GM18868 (cell line): ENCODE data around the gene ESR2.
"Not testable (repeated sequence)": the region's sequence is repeated elsewhere in the genome, so short reads cannot be mapped to it uniquely, and the experiment has no call there.

Experiments
- ATAC-seq: cut with Tn5 transposase; IDR thresholded peaks from one replicate; pipeline ENCODE4 v1.9.1; 2021; ENCODE audit warnings: mild to moderate bottlenecking, moderate library complexity; ENCODE audit not compliant: unreplicated experiment

ESR2 gene

DNA sequence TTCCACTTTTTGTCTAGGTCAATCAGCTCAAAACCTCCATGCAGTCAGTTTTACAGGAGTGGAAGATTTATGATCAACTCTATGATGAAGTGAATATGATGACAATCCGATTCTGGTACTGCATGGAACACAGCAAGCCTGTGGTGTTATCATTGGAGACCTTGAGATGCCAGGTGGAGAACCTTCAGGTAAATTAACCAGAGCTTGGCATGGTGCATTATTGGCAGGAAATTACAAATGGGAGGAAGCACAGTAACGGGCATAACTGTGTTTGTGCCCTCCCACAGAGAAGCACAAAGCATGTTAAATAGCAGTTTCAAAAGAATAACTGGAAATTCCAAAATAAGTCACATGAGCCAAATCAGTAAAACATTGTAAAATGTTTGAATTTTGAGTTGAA is 135.6 kb downstream of the ESR2 start:
- ATAC-seq, result no peak

DNA sequence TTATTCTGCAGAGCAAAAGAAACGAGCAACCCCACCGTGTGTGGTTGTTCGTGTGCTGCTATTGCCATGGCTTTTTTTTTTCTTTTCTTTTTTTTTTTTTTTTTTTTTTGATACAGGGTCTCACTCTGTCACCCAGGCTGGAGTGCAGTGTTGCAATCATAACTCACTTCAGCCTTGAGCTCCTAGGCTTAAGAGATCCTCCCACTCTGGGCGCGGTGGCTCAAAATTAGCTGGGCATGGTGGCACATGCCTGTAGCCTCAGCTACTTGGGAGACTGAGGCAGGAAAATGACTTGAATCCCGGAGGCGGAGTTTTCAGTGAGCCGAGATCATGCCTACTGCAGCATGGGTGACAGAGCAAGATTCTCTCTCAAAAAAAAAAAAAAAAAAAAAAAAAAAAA is 144.2 kb downstream of the ESR2 start:
- ATAC-seq, result no peak

DNA sequence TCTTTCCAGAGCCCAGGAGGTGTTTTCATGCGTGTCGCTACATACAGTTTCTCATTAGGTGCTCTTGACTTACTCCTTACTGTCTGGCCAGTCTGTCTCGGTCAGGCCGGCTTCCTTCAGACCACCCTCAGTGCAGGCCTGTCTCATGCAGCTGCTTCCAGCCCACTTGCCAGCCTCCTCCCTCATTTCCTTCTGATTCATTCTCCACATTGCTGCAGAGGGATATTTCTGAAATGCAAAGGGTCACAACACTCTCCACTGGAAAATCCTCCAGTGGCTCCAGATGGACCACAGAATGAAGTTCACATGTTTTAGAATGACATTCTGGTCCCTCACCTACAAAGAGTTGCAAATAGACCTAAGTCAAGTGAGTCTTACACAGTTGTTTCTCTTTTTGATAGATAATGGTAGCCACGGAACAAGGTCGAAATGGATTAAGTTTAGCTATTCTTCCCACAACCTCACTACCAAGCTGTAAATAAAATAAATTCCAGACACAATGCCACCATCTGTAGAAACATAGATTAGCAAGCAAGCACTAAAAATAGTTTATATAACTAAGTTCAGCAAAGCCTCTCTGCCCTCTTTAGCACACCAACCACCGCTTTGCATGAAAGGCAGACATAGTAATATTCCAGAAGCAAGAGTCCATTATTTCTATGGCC is 146.9 kb downstream of the ESR2 start:
- no peak for ATAC-seq

DNA sequence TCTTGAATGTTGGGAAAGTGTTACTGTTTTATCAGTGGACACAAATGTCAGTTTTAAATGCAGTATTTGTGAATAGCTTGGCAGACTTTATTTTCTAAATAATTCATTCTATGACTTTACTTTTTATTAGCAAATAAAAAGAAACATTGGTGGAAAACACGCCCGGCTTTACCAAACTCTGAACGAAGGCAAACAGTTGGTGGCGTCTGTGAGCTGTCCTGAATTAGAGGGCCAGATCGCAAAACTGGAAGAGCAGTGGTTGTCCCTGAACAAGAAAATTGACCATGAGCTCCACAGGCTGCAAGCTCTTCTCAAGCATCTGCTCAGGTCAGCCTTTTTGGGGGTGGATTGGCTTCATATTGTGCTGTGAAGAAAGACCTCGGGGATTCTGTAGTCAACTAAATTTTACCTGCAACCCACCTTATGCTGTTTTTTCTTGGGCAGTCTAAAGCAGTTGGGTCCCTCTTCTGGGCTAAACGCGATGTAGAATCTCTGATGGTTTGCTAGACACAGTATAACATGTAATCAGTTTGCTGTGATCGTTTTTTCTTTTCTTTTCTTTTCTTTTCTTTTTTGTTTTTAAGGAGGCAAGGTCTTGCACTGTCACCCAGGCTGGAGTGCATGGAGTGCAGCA is 156.4 kb downstream of the ESR2 start:
- ATAC-seq, result no peak

DNA sequence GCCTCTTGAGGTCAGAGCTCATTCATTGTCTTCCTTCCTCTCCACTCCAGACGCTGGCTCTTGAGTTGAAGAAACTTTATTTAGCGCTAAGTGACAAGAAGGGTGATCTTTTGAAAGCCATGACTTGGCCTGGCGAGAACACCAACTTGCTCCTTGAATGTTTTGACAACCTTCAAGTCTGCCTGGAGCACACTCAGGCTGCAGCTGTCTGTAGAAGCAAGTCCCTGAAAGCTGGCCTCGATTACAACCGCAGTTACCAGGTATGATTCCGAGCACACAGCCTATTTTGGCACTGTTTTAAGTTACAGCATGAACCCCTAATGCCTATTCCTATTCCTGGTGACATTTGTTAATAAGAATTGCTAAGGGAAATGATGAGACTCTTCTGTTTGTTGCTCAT is 167.6 kb downstream of the ESR2 start:
- ATAC-seq, result no peak

DNA sequence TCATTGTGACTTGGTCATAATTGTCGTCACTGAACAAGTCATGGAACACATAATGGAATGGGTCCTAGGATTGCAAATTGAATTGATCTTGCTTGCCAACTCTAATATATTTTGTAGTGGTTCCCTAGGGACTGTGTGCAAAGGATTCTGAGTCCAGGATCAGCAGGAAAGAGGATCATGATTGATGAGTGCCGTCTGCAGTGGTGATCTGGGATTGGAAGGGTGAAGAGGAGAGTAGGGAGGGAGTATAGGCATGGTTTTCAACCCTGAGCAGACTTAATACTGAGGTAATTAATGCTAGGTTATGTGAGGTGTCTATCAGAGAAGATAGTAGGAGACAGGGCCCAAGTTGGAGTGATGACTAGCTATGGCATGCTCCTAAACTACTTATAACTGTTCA is 168.9 kb downstream of the ESR2 start:
- no peak for ATAC-seq

DNA sequence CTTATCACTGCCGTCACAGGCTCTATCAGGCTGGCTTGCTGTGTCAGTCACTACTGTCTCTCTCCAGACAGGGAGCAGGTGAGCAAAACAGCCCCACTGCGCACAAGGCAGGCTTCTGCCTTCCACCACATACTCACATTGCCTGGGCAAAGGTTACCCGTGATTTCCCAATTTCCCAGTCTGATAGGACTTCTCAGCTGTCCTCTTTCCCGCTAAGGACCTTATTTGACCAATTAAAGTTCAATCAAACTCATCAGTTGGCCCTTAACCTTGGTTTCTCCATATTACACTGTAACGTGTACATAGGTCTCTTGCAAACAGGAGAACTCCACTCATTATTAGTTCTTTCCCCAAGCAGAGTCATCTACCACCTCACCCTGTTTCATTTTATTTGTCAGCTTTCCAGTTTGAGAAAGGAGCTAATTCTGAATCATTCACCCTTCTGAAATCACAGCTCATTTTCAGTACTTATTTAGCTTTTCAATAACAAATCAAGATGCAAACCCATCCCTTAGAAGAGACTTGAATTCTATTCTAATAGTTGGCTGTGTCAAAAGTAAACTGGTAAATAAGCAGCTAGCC is 170.8 kb downstream of the ESR2 start:
- ATAC-seq, result no peak

DNA sequence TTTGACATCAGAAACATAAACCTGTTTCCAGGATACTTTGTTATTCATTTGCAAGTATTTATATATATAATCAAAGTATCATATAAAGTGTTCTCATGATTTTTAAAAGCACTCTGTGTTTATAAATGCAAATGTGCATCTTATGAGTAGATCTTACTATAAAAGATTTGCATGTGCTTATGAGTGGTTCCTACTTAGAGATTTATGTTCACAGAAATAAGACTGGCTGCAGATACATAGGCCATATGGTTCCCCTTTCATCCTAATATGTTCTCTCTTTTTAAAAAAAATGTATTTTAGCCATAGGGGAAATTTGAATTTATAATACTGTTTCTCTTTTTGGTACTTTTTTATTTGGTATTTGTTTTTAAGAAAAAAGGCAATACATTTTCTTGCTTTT is 174.2 kb downstream of the ESR2 start:
- no peak for ATAC-seq

DNA sequence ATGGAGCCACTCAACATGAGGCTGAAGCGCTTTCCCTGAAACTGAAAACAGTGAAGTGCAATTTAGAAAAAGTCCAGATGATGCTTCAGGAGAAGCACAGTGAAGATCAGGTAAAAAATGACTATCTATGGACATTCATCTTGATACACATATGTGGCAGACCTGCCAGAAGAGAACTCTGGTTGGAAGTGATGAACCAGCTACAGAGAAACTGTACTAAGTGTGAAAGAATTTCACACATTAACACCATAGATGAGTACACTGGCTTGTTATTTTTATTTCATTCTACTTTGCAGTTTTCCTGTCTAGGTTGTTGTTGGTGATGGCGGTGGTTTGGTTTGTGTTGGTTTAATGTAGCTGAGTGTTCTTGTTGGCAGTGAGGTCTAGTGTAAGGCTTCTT is 174.7 kb downstream of the ESR2 start:
- ATAC-seq, result no peak

DNA sequence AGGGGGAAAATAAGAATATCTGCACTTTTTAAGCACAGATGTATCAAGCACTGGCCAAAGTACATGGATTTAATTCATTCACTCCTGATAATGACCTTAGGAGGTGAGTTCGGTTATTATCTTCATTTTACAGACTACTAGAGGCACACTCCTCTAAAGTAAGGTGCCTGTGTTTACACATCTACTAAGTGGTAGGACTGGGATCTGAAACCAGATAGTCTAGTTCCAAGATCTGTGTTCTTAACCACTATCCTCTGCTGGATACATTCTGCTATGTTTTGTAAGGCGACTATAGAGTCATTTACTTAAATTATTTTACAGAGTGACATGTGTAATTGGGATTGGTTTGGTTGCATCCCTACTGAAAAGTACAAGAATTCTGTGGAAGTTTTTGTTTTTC is 175.3 kb downstream of the ESR2 start:
- no peak for ATAC-seq

DNA sequence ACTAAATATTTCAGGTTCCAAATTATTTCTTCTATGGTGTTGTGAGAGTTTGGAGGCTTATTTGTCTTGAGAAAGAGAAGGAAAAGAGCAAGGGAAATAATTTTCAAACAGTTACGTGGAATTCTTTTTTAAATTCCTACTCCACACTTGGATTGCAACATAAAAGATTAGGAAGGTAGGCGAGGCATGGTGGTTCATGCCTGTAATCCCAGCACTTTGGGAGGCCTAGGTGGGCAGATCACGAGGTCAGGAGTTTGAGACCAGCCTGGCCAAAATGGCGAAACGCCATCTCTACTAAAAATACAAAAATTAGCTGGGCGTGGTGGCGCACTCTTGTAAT is 175.8 kb downstream of the ESR2 start:
- not testable (repeated sequence) for ATAC-seq

DNA sequence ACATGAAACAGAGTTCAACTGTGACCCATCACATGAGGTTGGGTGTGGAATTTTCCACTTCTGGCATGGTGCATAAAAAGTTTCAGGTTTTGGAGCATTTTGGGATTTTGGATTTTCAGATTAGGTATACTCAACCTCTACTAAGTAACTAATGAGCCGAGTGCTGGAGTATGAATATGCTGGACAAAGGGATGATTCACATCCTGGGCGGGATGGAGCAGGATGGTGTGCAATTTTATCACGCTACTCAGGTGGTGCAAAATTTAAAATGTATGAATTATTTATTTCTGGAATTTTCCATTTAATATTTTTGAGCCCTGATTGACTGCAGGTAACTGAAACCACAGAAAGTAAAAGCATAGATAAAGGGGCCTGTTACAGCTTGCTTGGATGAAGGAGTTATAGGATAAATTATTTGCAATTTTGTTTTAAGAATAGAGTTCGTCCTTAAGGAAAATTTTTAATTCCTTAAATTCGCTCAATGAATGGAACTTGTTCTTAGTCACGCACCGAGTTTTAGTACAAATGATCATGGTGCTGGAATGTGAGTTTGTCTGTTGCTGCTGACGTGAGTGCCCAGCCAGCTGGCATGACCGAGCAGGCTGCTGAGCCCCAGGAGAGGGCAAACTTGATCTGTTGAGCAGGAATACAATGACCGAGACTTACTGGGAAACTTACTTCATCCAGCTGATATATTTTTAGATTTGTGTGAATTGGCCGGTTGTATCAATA is 176.3 kb downstream of the ESR2 start:
- ATAC-seq, result no peak

DNA sequence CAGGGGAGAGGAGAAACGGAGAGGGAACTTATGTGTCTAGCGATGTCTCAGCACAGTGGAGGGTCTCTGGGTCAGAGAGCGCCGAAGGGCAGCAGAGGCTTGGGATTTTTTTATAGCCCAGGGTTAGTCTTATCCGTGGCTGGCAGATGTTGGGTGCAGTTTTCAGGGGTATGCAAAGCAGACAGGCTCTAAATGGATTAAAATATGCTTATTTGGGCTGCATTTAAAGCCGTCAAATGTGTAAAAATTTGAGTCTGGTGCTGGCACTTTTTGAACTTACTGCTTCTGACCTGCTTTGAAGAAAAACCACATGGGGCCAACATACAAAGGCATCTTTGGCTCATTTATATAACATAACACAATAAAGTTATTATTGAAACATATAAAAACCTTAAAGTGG is 178.8 kb downstream of the ESR2 start:
- no peak for ATAC-seq

DNA sequence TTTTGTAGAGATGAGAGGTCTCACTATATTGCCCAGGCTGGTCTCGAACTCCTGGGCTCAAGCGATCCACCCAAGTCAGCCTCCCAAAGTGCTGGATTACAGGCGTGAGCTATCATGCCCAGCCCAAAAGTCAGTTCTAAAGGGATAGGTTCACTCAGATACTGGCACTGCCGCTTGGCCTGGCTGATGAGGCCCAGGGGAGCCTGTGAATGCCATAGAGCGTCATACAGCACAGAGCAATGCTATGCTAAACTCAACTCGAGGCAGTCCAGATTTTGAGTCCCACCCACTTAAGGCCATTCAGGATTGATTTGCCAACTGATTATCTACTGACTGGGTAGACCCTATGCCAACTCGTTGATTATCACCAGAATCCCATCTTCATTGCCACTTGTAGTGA is 179.4 kb downstream of the ESR2 start:
- ATAC-seq, result no peak

DNA sequence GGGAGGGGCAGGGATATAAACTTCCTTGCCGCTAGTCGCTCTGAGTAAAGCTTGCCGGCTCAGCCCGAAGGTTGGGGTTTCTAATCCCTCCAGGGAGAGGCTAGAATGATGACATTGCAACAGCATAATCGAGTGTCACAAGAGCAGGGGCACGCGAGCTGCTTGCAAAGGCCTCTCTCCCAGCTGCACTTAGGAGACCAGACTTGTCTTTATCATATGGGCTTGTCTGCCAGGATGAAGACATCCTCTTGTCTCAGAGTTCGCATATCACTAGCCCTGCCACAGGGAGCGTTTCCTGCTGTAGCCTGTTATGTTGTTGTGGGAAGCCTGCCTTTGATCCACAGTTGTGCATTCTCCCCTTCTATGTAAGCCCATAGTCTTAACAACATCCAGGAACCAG is 180.0 kb downstream of the ESR2 start:
- no peak for ATAC-seq

DNA sequence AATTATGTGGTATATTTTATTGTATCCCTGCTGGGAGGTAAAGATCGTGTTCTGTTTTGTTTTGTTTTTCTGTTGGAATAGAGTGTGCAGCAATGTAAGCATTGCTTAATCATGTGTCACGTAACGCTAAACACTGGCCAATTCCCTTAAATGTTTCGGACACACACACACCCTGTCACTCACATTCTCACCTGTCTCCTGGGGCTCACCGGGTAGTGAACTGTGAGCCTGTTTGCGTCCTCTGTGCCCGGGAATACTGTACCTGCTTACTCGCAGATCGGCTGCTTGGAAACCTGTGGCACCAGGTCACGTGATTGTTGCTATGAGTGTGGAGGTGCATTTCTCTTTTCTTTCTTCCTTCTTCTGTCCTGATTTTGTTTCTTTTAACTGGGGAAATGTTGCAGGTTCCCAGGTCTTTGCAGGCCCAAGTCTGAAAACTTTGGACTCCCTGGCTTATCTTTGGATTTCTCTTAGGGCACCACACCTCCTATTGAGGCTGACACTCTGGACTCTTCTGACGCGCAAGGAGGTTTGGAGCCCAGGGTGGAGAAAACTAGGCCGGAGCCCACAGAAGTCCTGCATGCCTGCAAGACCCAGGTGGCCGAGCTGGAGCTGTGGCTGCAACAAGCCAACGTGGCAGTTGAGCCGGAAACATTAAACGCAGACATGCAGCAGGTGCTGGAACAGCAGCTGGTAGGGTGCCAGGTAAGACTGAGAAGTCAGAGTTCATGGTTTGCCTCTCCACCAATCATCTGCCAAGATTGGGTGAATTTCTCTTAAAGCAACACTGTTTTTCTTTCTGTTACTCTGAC is 181.1 kb downstream of the ESR2 start:
- no peak for ATAC-seq

DNA sequence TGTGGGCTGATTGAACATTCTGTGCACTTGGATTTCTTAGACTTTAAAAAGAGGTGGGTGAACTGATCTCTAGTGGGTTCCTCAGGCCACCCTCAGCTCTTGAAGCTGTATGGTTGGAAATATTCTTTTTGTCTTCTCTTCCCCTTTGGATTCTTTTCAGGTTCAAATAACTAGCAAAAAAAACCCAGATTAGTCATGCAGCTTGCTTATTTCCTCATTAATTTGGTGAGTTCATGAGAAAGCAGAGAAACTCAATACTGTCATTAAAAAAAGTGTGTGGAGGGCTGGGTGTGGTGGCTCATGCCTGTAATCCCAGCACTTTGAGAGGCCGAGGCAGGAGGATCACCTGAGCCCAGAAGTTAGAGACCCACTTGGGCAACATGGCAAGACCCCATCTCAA is 183.4 kb downstream of the ESR2 start:
- no peak for ATAC-seq

DNA sequence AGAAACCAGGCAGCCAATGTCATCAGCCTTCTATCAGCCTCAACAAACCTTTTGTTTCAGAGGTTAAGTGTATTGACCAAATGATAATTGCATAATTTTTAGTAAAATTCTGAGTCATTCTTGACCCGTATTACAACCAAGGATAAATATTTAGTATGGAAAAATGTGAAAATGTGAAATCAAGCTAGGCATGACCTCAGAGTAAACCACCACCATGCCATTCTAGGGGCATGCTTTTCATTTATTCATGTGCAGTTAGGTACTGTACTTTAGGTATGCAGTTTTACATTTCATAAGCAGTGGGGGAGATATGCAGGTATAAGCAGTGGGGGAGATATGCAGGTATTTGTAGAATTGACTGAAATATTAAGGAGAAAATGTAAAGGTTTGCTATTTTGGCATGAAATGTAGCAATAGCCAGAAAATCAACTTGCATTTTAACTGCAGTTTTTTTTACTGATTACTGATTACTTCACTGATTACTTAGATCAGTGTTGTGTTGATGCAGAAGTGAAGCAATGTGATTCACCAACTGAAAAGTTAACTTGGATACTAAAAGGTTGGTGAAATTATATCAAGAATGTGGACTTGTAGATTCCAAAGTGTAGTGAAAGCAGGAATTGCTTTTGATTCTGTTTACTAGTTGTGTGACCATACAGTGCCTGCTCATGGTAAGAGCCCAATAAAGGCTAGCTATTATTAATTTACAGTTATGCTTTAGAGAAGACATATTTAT is 184.2 kb downstream of the ESR2 start:
- no peak for ATAC-seq

DNA sequence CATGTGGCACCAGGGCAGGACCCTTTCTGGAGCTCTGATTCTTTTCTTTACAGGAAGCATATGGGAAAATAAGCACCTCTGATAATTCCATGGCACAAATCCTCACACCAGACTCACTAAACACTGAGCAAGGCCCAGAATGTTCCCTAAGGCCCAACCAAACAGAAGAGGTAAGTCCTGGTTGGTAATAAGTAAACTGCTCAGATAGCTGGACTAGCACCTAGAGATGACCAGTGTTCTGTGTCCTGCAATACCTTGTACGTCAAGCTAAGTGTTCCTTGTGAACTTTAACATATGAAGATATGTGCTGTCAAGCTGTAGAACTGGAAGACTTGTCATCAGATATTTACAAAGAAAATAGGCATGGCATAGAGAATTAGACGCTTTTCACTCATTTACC is 186.7 kb downstream of the ESR2 start:
- ATAC-seq, result no peak

DNA sequence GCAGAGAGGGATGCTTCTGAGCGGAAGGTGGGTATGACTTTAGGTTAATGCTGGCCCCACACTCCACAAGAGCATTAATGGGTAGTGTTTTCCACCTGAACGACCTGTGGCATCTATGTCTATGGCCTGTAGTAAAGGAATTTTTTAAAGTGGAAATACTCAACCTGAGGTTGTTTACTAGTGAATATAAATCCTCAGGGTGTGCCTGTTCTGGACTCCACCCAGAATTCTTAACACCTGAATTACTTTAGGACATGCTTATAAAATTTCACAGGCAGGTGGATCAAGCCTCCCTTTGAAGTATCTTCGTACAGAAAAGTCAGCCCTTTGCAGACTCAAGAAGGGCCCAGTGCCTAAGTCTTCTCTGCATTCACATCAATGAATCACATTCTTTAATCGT is 196.1 kb downstream of the ESR2 start:
- ATAC-seq, result no peak

DNA sequence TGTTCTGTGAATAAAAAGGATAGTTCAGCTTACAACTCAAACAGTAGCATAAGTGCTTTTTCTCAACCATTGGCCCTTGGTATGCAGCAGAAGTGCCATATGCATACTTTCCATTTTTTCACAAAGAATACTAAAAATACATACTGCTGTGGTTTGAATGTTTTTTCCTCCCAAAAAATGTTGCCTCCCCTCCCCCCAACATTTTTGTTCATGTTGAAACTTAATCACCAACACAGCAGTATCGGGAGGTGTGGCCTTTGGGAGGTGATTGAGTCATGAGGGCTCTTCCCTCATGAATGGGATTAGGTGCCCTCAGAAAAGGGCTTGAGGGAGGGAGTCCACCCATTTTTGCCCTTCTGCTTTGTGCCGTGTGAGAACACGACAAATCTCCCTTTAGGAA is 198.6 kb downstream of the ESR2 start:
- no peak for ATAC-seq
